GM18861 (cell line): ENCODE data around the gene BLOC1S6.

Source experiments
- ATAC-seq: cut with Tn5 transposase; IDR thresholded peaks from one replicate; pipeline ENCODE4 v1.9.1; 2021; ENCODE audit not compliant: unreplicated experiment

Gene BLOC1S6, protein sequence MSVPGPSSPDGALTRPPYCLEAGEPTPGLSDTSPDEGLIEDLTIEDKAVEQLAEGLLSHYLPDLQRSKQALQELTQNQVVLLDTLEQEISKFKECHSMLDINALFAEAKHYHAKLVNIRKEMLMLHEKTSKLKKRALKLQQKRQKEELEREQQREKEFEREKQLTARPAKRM

DNA sequence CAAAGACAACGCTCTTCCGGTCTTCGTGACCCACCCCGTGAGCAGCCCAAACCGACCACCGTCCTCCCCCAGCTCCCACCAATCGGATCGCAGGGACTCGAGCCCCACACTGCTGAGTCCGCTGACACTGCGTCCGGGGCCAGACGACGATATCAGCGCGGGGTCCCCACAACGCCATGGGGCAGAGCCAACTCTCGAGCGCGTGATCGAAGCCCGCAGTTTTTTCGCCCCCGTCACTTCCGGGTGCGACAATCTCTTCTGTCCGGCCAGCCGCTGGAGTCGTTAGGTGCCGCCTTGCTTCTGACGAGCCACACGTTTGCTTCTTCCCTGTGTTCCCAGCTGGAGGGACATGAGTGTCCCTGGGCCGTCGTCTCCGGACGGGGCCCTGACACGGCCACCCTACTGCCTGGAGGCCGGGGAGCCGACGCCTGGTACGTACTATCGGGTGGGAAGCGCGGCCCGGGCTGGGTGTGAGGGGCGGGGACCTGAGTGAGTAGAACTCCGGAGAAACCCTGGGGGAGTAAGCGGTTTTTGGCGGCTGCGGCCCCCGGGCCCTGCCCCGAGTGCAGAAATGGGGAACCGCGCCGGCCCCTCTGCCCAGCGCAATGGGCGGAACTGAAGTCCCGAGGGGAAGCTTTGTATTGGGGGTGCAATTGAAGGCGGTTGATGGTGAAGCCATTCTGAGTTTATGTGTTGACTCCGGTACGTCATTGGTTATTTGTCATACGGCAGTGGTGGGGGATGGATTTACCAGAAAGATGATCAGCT, at the start of gene BLOC1S6:
Gene BLOC1S6, plus strand, starts transcription at position 285 of the 768 bp plus-strand sequence. Its CDS starts 65 bp downstream, at position 350.
- ATAC-seq, result peak; percentile 74

DNA sequence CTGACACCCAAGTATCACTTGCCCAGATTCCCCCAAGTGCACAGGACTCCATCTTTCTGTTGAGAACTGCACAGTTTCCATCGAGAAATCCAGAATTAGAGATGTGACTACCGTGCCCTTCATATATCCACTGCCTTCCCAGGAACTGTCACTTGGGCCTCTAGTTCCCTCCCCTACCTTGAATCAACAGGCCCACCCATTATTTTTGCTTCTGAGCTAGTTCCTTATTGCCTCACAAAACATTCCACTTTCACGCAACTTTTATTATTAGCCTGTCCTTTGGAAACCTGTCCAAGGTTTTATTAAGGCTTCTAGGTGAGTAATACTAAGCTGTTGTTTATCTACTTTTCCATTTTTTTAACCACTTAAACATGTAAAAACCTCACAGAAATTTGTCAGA, 47.5 kb upstream of the BLOC1S6 start:
- ATAC-seq, result no peak

DNA sequence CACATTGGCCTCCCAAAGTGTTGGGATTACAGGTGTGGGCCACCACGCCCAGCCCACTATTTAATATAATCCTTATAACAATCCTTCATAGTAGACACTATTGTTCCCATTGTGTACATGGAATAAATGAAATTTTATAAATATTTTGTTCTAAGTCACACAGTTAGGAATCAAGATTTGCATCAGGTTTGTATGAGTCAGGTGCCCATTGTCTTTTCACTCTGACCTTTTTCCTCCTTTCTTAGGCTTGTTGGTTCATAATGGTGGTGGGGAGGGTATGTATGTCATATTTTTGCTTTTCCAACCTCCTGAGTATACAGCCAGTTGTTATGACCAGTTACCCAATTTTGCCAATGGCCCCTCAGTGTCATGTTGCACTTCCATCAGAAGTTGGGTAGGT, 46.6 kb upstream of the BLOC1S6 start:
- ATAC-seq, result no peak

DNA sequence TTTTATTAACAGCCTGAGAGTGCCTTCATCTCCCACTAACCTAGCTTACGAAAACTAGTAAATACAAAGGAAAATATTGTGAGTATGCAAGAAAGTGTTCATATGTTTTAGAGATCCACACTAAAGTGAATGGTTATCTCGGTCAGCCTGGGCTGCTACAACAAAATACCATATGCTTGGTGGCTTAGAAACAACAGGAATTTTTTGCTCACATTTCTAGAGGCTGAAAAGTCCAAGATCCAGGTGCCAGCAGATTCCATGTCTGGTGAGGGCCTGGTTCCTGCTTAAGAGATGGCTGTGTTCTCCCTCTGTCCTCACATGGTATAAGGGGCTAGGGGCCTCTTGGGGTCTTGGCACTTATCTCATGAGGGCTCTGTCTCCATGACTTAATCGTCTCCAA, 44.1 kb upstream of the BLOC1S6 start:
- ATAC-seq, result no peak

DNA sequence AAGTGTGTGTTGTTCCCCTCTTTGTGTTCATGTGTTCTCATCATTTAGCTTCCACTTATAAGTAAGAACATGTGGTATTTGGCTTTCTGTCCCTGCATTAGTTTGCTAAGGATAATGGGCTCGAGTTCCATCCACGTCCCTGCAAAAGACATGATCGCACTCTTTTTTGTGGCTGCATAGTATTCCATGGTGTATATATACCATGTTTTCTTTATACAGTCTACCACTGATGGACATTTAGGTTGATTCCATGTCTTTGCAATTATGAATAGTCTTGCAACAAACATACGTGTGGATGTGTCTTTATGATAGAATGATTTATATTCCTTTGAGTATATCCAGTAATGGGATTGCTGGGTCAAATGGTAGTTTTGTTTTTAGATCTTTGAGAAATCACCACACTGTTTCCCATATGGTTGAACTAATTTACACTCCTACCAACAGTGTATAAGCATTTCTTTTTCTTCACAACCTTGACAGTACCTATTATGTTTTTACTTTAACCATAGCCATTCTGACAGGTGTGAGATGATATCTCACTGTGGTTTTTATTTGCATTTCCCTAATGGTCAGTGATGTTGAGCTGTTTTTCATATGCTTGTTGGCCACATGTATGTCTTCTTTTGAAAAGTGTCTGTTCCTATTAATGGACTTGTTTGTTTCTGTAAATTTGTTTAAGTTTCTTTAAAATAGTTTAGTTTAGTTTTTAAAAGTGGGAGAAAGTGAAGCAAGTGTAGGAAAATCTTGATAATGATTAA, 42.7 kb upstream of the BLOC1S6 start:
- no peak for ATAC-seq

DNA sequence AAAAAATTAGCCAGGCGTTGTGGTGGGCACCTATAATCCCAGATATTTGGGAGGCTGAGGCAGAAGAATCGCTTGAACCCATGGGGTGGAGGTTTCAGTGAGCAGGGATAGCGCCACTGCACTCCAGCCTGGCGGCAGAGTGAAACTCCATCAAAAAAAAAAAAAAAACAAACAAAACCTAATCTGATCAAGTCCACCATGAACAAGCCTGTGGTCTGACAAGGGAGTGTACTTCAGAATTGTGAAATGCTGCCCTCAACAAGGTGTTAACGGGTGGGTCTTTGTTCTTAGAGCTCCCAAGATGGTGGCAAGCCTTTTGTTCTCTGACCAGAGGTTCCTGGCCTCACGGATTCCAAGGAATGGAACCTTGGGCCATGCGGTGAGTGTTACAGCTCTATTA, 40.4 kb upstream of the BLOC1S6 start:
- ATAC-seq, result no peak

DNA sequence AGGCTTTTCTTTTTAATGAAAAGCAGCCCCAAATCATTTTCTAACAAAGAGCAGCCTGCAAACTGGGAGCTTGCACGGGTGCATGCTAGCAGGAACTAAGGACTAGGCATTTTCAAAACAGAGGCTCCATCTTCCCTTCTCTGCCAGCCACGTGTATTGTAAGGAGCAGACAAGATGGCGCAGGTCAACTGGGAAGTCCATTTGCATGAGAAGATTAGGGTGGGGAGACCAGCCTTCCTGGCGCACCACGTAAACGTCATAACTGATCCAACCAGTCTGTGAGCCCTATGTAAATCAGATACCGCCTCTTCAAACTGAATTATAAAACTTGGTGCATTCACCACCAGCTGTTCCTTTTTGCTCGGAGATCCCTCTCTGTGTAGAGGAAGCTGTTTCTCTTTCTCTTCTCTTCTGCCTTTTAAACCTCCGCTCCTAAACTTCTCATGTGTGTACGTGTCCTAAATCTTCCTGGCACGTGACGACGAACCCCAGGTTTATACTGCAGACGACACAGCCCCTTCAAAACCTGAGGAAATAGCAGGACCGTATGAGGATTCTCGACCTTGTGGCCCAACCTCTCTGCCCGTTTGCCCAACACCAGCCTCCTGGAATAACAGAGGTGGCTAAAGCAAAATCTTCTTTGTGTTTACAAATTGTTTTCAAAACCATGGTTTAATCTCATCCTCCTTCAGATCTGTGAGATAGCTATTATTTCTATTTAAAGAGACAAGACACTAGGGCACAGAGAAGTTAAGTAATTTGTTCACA, 38.2 kb upstream of the BLOC1S6 start:
- no peak for ATAC-seq

DNA sequence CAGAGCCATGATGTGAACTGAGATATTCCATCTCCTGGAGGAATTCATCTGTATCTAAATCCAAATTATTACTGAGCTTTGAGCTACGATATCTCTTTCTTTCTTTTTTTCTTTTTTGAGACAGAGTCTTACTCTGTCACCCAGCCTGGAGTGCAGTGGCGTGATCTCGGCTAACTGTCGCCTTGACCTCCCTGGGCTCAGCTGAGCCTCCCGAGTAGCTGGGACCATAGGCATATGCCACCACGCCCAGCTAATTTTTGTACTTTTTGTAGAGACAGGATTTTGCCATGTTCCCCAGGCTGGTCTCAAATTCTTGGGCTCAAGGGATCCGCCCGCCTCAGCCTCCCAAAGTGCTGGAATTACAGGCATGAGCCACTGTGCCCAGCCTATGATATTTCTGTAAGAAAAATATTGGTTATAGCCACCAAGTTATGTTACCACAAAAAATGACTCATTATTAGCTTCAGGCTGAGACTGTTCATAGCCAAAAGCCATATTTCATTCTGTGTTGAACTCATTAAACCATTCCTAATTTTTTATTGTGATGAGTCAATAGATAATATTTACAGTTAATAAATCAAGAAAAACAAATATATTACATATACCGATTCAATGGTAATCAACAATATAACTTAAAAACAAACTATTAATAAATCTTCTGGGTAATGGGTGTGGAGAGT, 37.5 kb upstream of the BLOC1S6 start:
- ATAC-seq, result no peak

DNA sequence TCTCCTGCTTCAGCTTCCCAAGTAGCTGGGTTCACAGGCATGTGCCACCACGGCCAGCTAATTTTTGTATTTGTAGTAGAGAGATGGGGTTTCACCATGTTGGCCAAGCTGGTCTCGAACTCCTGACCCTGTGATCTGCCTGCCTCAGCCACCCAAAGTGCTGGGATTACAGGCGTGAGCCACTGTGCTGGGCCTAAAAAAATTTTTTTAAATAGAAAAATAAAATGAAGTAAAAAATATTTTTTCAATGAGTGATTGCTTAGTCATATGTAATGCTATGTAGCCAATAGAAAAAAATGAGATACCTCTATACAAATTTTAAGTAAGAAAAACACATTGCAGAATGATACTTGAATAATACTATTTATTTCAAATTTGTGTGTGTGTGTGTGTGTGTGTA, 36.7 kb upstream of the BLOC1S6 start:
- no peak for ATAC-seq

DNA sequence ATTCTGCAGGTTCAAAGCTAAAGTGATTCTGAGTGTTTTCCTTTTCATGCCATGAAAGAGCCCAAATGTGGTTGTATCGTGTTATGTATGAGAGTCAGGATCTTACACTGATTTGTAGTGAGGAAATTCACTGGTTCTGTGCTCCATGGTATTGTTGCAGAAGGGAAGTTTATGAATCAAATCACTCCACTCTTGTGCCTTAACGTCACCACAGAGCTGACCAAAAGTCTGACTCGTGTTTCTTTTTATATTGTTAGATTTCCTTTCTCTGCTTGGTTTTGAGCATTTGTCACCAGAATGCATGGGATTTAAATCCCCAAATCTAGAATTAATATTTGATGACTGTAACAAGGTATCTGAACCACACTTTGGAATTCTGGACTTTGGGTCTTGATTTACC, 35.5 kb upstream of the BLOC1S6 start:
- no peak for ATAC-seq

DNA sequence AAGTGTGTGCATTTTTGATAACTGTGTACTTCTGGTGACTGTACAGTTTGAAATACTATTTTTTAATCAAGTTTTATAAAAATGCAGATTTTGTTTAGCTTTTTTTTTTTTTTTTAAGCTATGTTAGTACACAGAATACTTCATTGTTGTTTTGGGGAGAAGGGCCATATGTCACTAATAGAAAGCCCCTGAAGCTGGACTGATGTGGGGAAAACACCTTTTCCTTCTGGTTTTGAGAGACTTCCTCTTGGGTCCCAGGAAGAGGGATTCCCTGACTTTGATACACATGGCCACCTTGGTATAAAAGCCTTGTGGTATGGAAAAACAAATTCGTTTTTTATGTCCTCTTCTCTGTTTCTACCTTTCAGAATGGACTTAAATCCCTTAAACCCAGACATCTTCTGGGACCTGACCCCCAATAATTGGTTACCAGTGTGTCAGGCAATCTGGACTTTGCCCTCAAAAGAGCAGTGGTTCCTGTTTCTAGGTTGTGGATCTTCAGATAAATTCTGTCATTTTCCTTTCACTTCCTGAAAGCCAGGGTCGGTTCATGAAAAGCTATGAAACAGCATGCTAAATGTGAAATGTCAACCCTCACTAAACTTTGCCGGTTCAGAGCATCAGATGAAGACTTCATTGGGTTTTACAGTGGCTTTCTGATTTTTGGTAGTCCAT, 31.1 kb upstream of the BLOC1S6 start:
- peak; percentile 52 for ATAC-seq

DNA sequence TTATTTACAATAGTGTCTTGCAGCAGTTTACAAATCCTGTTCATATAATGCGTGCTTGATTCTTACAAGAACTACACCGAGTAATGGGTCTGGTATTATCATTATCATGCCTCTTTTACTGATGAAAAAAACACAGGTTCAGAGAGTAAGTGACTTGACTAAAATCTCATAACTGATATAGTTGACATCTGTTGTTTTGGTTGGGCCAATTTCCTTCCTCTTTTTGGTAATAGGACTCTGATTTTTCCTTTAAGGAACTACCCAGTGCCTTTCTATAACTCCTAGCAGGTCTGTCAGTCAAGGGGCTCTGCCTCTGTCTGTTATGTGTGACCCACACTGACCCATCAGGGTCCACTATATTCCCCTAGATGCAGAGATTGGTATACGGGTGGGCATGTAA, 14.6 kb upstream of the BLOC1S6 start:
- ATAC-seq, result no peak

DNA sequence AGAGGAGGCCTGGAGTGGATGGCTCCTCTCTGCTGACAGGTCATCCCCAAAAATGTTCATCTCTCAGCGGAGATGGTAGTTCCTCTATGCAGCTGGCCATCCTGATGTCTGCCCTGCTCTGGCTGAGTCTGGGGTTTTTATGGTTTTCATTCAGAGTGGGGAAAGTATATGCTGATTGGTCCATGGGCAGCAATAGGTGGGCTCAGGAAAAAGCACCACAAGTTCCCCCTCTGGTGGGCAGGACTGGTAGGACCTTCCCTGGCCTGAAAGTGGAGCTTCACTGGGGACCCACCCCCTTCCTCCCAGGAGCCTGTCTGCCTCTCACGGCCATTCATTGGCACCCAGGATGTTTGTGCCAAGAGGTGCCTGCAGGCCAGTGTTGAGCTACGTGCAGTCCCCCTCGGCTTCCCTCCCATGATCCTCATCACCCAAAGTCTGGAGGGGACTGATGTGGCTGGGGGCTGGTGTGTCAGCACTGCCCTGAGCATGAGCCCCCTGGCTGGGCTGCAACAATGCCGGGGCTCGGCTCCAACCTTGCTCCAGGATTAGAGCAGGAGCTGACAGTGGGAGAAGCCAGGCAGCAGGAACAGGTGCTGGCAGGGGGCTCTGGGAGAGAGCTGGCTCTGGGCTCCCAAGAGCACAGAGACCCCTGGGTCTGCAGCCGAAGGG, 13.1 kb upstream of the BLOC1S6 start:
- no peak for ATAC-seq

DNA sequence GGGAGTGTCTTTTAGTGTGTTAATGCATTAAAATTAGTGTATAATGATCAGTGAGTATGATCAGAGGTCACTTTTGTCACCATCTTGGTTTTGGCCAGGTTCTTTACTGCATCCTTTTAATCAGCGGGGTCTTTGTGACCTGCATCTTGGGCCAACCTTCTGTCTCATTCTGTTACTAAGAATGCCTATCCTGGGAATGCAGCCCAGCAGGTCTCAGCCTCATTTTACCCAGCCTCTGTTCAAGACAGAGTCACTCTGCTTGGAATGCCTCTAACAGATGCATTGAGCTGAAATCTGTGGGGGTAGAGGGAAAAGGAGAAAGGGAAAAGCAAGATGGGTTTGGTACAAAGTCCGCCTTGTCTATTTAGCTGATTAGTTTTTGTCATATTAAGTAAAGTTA, 5.3 kb upstream of the BLOC1S6 start:
- no peak for ATAC-seq

DNA sequence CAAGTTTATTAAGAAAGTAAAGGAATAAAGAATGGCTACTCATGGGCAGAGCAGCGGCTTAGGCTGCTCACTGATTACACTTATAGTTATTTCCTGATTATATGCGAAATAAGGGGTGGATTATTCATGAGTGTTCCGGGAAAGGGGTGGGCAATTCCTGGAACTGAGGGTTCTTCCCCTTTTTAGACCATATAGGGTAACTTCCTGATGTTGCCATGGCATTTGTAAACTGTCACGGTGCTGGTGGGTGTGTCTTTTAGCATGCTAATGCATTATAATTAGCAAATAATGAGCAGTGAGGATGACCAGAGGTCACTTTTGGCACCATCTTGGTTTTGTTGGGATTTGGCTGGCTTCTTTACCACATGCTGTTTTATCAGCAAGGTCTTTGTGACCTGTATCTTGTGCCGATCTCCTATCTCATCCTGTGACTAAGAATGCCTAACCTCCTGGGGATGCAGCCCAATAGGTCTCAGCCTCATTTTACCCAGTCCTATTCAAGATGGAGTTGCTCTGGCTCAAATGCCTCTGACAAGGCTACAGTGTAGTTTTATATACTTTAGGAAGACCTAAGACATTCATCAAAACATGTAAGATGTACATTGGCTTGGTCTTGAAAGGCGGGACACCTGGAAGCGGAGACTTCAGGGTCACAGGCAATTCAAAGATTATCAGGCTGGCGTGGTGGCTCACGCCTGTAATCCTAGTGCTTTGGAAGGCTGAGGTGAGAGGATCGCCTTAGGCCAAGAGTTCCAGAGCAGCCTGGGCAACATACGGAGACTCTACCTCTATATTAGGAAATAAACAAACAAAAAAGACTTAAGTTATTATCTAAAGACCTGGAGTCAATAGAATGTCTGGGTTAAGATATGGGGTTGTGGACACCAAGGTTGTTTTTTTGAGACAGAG, 3.2 kb upstream of the BLOC1S6 start:
- no peak for ATAC-seq

DNA sequence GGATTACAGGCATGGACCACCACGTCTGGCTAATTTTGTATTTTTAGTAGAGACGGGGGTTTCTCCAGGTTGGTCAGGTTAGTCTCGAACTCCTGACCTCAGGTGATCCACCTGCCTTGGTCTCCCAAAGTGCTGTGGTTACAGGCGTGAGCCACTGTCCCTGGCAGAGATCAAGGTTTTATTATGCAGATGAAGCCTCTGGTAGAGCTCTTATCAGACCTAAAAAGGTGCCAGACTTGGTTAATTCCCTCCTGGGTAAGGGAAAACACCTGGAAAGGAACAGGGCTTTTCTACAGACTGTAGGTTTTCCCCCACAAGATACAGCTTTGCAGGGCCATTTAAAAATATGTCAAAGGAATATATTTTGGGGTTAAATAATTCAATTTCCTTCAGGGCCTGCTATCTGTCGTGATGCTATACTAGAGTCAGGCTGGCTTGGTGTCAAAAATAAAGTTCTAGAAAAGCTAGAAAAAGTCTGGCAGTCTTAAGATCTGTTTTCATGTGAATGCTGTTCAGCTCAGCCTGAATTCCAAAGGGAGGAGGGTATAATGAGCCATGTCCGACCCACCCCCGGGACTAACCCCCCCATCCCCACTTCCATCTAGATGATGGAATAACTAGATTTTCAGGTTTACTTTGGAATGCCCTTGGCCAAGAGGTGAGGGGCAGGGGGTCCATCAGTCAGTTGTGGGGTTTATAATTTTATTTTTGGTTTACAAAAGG, 1.9 kb upstream of the BLOC1S6 start:
- ATAC-seq, result no peak

DNA sequence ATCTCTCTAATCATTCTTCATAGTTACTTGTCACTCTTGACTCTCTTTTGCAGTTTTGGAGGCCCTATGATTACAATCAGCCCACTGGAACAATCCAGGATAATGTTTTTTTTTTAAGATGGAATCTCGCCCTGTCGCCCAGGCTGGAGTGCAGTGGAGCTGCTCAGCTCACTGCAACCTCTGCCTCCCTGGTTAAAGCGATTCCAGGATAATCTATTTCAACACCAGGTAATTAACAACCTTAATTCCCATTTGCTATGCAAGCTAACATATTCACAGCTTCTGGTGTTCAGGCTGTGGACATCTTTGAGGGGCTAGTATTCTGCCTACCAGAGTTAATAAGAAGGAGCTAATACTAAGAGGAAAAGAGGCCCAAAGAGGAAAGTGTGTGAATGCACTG, 1.1 kb upstream of the BLOC1S6 start:
- ATAC-seq, result no peak

DNA sequence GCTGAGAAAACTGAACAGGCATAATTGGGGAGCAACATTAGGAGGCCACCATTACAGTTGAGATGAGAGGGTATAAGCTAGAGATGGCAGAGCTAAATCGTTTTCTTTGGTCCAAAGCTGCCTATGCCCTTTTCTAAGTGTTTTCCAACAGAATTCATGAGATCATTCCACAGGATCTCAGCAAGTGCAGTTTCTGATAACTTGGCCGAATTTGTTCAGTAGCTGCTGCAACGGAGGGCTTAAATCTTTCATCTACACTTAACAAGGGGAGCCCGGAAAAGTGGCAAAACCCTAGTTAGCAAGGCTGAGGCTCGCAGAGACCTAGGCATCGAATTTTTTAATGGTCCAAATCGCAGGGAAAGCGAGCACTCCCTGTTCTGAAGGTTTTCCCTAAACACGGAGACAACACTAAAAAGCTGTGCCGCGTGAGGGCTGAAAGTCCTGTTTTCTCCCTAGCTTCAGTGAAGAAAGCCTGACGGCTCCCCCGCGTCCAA, 531 bp upstream of the BLOC1S6 start:
- ATAC-seq, result no peak
